Left lung (tissue), 10 donors: ENCODE results near the gene SF3B3. TPM values are rescaled to one million over a fixed set of nuclear protein-coding genes. Genes with fewer than 3 reads are reported as not detected.

ENCODE experiments used
- ATAC-seq: fragments of 200-7000 bp; cut with Tn5 transposase; one replicate; pipeline ENCODE4 v1.9.1; 2020; ENCODE audit warnings: moderate library complexity
- DNase-seq, 4 donors: peaks; one replicate each; pipeline ENCODE4 v3.0.0-alpha.2; 2013 to 2020
- H3K27ac ChIP-seq, 2 donors: fragments of 200-600 bp; sonication (generic) in 1 of 2; one replicate each; pipeline versions ENCODE4 v1.5.0 to v1.8.0; 2020 to 2021
- H3K27me3 ChIP-seq, 2 donors: fragments of 200-600 bp; sonication (generic) in 1 of 2; one replicate each; pipeline versions ENCODE4 v1.5.0 to v1.8.0; 2020 to 2021
- H3K36me3 ChIP-seq, 2 donors: fragments of 200-600 bp; sonication (generic) in 1 of 2; one replicate each; pipeline versions ENCODE4 v1.5.0 to v1.8.0; 2020 to 2021
- H3K4me1 ChIP-seq, 2 donors: fragments of 200-600 bp; one replicate each; pipeline ENCODE4 v1.8.0; 2021
- H3K4me3 ChIP-seq, 2 donors: fragments of 200-600 bp; sonication (generic) in 1 of 2; one replicate each; pipeline versions ENCODE4 v1.5.0 to v1.8.0; 2020 to 2021; ENCODE audit warnings: mild to moderate bottlenecking in 1 of 2
- H3K9me3 ChIP-seq, 2 donors: fragments of 200-600 bp; sonication (generic) in 1 of 2; one replicate each; pipeline versions ENCODE4 v1.5.0 to v1.8.0; 2020 to 2021
- CTCF ChIP-seq, 2 donors: fragments of 200-600 bp; sonication (generic) in 1 of 2; IDR thresholded peaks; one replicate each; pipeline versions ENCODE4 v1.5.0 to v1.8.0; 2021; ENCODE audit warnings: antibody characterized with exemption in 2 of 2
- intact Hi-C, 2 donors: fragments of 100-400 bp; cut with DNase I; formaldehyde crosslinking; loops; one replicate each; pipeline versions ENCODE4 v1.11.2 to v1.14.2; 2022
- polyA plus RNA-seq, 6 donors: library from polyadenylated mRNA; unstranded; fragments of 120-200 nt; gene quantifications; one replicate each; pipeline ENCODE4 v1.2.1, GENCODE V29; 2013; ENCODE audit not compliant: insufficient read length in 6 of 6
- total RNA-seq, 2 donors: library from RNA; stranded (reverse); fragmentation: NEBNext Ultra II Directional; extraction: Animal tissue kit (Norgen Biotek cat#: 25700); gene quantifications; one replicate each; pipeline ENCODE4 v1.2.1, GENCODE V29; 2021
- donor health status: DM: no; HTN: yes; CAD: no.
- donor health status: DM: no; HTN: no; CAD: no.

SF3B3 gene
- total and polyA plus RNA-seq, 8 donors = 210 to 396 (median 366) TPM

GRCh38 chr16:70572926-70573270 is 49.3 kb downstream of the SF3B3 start:
- H3K27ac ChIP-seq = peak overlapping the region; percentile 37 to 41
- peaks cover 0 to 76% of the 10 kb centered on the region in 2 donors for H3K36me3 ChIP-seq
- H3K4me3 ChIP-seq = no peak overlapping the region

GRCh38 chr16:70573451-70574121 is 50.0 kb downstream of the SF3B3 start:
- Histone ChIP-seq H3K4me1 (peaks cover 14 to 42% of the 10 kb centered on the region in 2 donors), H3K36me3 (peaks cover 0 to 69% of the 10 kb centered on the region in 2 donors), H3K4me3 (no peak overlapping the region), H3K27me3 (no peaks in the 10 kb centered on the region), H3K9me3 (no peaks in the 10 kb centered on the region), H3K27ac (peak overlapping the region; percentile 41 to 46)
- DNase-seq (peak in 2 of 4 donors; percentile 64 to 73), ATAC-seq (peak; percentile 73)
- intact Hi-C loops = no loop called here
- TF ChIP-seq CTCF (IDR thresholded peaks at IDR 0.05) = no peak

More at GRCh38 chr16:70572926-70573270, 49.3 kb downstream of the SF3B3 start:
- no peaks in the 10 kb centered on the region for H3K9me3 ChIP-seq
- ATAC-seq (no peak), DNase-seq (no peak)
- peaks cover 14 to 42% of the 10 kb centered on the region in 2 donors for H3K4me1 ChIP-seq
- TF ChIP-seq CTCF (IDR thresholded peaks at IDR 0.05) = no peak
- intact Hi-C loops = no loop called here
- no peaks in the 10 kb centered on the region for H3K27me3 ChIP-seq

DNA sequence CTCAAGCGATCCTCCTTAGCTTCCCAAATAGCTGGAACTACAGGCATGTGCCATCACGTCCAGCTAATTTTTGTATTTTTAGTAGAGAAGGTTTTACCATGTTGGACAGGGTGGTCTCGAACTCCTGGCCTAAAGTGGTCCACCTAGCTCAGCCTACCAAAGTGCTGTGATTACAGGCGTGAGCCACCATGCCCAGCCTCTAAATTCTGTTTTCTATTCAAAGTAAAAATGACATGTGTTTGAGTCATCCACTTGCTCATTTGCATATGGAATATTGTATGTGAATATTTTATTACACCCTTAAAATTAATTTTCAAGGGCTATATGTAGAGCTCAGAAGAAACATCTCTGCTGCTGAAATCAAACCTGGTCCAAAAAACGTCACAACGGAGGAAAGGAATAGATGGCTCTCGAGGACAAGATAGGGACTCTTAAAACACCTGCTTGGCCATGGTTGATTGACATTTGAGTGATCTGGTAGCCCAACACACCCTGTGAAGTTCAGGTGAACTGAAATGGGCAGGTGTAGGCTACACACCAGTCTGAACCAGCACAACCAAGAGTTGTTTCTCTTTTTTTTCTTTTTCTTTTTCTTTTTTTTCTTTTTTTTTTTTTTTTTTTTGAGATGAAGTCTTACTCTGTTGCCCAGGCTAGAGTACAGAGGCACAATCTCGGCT is 51.1 kb downstream of the SF3B3 start:
- no peak for DNase-seq
- intact Hi-C loops = no loop called here

DNA sequence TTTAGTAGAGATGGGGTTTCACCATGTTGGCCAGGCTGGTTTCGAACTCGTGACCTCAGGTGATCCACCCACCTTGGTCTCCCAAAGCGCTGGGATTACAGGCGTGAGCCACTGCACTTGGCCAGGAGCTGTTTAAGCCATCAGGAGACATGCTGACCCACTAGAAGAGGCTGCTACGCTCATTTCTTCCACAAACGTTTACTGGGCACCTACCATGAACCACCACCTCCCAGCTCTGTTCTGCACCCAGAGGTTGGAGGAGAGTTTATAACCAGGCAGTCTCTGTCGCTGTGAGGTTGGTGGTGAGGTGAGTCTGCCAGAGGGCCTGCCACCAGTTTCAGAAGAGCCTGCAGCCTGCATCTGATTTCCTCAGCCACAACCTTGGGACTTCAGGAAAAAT is 51.8 kb downstream of the SF3B3 start:
- intact Hi-C loops = no loop called here
- Histone ChIP-seq H3K4me3 (no peak overlapping the region), H3K36me3 (peaks cover 0 to 51% of the 10 kb centered on the region in 2 donors), H3K27ac (no peak overlapping the region), H3K9me3 (no peaks in the 10 kb centered on the region), H3K4me1 (peaks cover 14 to 42% of the 10 kb centered on the region in 2 donors), H3K27me3 (no peaks in the 10 kb centered on the region)
- no peak for TF ChIP-seq CTCF (IDR thresholded peaks at IDR 0.05)
- DNase-seq (no peak), ATAC-seq (no peak)

More for the DNA sequence above, 51.1 kb downstream of the SF3B3 start:
- Histone ChIP-seq H3K4me1 (peaks cover 14 to 42% of the 10 kb centered on the region in 2 donors), H3K36me3 (peaks cover 0 to 58% of the 10 kb centered on the region in 2 donors), H3K4me3 (no peak overlapping the region), H3K27me3 (no peaks in the 10 kb centered on the region), H3K27ac (no peak overlapping the region), H3K9me3 (no peaks in the 10 kb centered on the region)
- no peak for TF ChIP-seq CTCF (IDR thresholded peaks at IDR 0.05)
- no peak for ATAC-seq

DNA sequence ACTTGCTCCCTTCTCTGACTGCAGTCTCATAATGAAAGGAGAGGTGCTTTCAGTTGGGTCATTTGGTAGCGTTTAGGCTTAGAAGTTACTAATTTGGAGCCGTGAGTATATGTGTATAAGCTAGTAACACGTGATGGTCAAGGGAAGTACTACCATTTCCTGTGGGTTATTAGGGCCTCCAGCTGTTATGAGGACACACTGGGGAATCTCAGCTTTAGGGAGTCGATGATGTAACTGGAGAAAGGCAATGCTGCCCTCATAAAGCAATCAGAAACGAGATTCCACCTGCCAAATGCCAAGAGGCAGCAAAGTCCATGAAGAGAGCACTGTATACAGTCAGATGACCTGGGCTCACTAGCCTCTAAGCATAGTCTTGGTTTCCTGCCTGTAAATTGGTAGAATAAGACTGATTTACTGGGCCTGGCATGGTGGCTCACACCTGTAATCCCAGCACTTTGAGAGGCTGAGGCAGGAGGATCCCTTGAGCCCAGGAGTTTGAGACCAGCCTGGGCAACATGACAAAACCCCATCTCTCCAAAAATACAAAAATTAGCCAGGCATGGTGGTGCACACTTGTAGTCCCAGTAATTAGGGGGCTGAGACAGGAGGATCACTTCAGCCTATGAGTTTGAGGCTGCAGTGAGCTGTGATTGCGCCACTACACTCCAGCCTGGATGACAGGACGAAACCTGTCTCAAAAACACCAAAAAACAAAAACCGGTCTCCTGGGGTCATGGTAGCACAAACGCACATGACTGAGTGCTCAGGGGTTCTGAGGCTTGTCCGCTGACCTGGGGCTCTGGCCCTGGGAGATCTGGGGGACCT is 53.0 kb downstream of the SF3B3 start:
- intact Hi-C loops = no loop called here
- peaks cover 0 to 39% of the 10 kb centered on the region in 2 donors for H3K36me3 ChIP-seq
- no peaks in the 10 kb centered on the region for H3K9me3 ChIP-seq
- H3K4me3 ChIP-seq = no peak overlapping the region
- H3K27me3 ChIP-seq = no peaks in the 10 kb centered on the region
- ATAC-seq (no peak), DNase-seq (no peak)
- peaks cover 14 to 42% of the 10 kb centered on the region in 2 donors for H3K4me1 ChIP-seq
- no peak for TF ChIP-seq CTCF (IDR thresholded peaks at IDR 0.05)
- no peak overlapping the region for H3K27ac ChIP-seq
